HG03342 (cell line): Measurements from ENCODE around the gene CHML.
A peak's percentile ranks its signal among the peaks of the same experiment; 100 is the strongest.

Experiments
- ATAC-seq: cut with Tn5 transposase; IDR thresholded peaks from one replicate; pipeline ENCODE4 v1.9.1; 2021; ENCODE audit warnings: mild to moderate bottlenecking, moderate library complexity; ENCODE audit not compliant: unreplicated experiment

CHML gene

DNA sequence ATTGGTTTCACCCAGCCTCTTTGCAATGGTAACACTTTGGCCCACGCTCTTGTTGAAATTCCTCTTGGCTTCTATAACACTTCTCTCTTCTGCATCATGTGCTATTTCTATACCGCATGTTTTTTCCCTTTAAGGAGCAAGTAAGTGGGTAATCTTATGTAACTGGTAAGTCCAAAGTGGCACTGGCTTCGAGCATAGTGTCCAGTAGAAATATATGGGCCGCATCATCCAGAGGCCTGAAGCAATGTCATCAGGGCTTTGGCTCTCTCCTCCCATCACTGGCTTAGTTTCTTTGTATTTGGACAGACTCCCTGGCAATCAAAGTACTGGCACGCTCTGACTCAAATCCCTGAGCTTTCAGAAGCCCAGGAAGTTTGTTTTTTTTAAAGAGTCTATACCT, 17.5 kb downstream of the CHML start:
- ATAC-seq: no peak

DNA sequence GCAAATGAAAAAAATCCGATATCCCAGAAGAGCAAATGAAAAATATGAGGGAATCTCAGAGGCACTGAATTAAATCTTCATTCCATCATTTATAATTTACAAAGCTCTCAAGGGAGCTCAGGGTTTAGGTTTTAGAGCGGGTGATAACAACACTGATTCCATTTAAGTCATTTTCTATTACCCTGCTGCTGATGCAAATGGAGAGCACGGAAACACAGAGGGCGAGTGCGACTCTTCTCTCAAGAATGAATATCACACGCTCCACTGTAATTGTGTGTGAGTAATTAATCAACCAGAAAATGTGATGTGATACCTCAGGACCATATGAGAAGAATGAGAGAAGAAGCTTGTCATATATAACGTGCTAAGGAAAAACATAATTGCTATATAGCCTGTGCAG, 22.7 kb downstream of the CHML start:
- ATAC-seq: no peak

DNA sequence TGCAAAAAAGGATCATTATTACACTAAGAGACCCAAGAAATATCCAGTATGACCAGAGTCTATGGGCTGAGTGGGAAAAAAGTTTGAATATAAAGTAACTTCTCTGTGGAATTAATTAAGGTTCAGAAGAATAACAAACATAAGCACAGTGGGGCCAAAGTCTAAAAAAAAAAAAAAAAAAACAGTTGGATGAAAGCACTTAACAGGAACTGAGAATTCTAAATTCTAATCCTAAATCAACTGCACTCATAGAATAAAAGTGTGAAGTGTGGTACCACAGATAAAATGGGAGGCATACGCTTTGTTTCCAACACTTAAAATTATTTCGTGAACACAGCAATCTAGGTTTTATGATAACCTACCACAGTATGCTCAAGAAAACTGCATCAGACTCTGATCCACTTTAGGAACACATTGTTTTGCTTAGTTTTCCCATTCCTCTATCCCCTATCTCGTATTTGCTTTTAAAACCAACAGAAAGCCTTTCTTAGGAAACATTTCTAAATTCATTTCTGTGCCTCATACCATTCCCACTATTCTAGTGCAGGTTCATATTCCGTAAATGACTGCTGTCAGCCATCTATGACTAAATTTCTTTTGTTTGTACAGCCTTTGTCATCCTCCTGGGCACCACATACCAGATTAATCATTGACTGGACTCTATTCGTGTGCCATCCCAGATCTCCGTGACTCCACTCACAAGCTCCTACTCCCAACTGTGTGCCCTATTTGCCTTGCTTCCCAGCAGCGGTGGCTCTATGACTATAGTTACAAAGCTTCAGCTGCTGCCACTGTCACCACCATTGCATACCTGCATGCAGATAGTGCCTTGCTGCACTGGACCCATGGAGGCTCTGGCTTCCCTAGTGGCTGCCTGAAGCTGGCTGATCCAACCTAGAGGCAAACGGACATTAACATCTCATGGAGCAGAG, 24.9 kb downstream of the CHML start:
- no peak for ATAC-seq

GRCh38 chr1:241614572-241614971, 25.6 kb downstream of the CHML start:
- no peak for ATAC-seq

DNA sequence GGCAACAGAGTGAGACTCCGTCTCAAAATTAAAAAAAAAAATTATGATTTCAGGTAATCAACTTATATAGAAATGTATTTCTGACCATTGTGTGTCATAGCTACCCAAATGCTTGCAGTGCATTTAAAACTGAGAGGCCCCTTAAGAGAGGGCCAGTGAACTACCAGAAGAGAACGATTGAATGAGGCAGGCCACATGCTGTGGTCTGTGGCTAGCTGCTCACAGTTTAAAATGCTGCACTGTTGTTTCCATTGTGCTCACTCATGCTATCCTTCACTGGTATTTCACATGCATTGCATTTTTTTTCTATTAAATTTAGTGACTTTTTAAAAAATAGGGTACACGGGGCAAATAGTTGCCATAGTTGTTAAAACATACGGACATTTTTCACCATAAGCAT, 26.0 kb downstream of the CHML start:
- ATAC-seq: no peak

GRCh38 chr1:241612533-241613477, 27.4 kb downstream of the CHML start:
- no peak for ATAC-seq

DNA sequence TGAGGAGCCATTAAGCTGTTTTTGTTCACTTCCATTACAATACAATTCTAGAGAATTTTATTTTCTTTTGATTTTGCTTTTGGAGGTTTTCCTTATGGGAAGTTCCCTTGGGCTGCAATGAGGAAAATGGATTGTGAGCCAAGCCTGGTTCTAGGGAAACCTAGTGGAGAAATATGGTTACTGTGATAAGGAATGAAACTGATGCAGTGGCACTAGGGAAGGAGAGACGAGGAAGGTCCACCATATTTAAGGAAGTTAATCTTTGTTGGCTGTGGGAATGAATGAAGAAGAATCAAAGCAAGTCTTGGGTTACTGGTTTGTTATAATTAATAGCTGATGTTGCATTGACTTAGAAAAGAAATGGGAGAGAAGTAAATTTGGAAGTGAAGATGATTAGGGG, 28.4 kb downstream of the CHML start:
- no peak for ATAC-seq

GRCh38 chr1:241611063-241611462, 29.1 kb downstream of the CHML start:
- peak; percentile 91 for ATAC-seq

DNA sequence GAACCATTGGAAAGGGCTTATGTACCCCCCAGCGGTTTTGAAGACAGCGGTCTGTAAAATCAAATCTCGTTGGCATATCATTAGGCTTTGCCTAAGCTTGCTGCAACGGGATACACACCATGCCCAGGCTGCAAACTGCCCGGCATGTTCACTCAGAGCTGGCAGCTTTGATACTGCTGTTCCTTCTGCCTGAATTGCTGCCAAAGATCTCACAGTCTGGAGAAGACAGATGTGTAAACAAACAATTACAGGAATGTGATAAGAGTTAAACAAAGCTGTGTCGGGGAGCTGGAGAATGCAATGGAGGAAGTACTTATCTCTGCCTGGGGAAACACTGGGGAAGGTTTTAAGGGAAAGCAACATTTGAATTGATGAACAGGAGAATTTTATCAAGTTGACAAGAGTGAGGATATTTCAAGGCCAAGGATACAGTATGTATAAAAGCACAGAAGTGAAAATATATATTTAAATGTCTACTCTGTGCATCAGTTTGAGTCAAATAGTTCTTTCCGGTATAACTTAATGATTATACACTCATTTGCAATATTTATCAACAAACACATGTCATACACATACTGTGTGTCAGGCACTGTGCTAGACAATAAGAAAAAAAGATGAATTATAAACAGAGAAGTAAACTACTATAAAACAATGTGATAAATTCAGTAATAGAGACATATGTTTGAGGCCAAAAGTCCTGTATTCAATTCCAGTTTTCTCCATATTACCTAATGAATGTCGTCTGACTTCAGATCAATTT, 29.9 kb downstream of the CHML start:
- no peak for ATAC-seq

DNA sequence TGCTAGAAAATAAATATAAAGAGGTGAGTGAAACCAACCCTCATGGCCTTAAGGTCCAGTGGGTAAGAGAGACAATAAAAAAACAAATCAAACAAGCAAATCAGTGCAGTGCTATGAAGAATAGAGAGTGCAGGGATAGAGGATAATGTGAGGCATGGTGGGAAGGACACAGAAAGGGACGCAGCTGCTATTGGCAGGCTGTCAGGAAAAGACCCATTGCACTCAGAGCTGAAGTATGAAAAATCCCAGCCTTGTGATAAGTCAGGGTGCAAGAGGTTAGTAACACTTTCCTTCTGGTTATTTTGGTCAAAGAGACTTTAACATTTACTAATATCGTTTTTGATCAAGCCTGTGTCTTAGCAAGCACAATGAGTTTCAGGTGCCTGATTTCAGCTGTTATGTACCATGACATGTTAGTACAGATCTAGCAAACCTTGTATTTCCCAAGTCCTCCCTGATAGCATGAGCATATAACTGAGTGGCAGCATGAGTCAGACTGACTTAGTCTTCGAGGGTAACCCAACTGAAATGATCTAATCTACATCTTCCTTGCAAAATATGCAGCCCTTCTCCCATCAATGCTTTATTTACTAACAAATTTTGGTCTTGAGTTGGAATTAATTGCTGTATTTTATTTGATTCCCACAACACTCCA, 31.7 kb downstream of the CHML start:
- no peak for ATAC-seq

GRCh38 chr1:241607497-241607896, 32.7 kb downstream of the CHML start:
- no peak for ATAC-seq

DNA sequence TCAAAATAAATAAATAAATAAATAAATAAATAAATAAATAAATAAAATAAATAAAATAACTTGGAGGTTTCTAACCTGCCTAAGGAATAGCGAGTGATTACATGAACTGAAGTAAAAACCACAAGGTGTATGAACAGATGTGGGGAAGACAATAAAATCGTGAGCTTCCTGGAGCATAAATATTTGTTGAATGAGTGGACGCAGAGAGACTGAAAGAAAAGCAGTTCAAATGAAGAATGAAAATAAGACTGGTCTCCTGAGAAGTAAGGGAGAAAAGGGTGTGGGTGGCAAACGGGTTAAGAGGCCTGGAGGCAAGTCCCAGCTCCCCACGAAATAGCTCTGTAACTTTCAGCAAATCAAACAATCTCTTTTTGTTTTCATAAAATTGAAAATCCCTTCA, 33.6 kb downstream of the CHML start:
- ATAC-seq: no peak

DNA sequence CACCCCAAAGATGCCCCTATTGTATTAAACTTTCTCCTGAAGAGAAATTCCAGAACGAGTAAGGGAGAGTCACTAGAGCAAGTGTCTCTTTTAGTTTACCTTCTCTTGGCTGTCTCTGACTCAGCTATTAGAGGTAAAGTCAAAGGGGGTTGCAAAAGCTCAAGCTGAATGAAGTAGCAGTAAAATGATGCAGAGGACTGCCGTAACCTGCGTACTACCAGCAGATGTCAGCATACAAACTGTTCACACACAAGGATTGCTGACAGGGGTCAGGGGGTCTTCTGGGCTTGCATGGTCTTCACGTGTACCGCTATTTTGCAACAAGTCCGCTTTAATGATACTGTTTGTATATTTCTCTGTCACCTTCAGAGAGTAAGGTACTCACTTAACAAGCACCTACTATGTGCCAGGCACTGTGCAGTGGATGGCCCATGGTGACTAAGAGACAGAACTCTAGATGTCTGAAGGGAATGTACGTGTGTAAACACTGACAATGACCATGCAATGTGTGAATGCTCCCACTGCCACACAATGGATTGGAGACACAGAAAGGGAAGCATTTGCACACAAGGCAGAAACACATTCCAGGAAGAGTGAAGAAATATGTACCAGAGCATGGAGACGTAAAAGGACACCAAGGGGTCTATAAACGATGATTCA, 34.9 kb downstream of the CHML start:
- ATAC-seq: no peak

- no peak for ATAC-seq
Measured at GRCh38 chr1:241603731-241604245, 36.4 kb downstream of the CHML start.

- peak; percentile 83 for ATAC-seq
Measured at GRCh38 chr1:241600496-241600901, 39.7 kb downstream of the CHML start.

DNA sequence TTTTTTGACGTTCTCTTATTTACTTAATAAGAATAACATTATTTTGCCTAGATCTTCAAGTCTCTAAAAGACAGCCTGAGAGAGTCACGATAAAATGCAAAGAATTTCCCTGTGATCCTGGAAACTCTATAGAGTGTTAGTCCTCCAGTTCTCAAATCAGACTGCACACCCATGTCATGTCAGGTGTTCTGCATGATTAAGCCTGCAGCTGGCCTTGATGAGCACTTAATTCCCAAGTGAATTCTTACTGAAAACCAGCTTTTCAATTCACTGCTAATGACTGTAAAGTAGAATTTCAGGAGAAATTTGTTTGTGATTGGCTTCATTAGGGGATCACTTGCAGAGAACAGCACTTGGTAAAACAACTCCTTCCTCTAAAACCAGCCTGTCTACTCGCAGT, 41.9 kb downstream of the CHML start:
- ATAC-seq: no peak

DNA sequence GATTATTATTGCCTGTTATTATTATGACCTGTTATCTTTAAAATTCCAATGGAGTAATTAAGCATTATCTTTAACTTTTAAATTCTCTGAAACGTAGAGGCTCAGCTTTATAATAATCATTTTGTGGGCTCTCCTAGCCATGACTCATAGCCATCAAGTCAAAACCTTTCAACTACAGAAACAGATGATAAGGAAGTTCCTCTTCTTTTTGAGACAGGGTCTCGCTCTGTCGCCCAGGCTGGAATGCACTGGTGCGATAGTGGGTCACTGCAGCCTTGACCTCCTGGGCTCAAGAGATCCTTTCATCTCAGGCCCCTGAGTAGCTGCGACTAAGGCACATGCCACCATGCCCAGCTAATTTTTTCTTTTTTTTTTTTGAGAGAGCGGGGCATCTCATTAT, 43.5 kb downstream of the CHML start:
- no peak for ATAC-seq

- ATAC-seq: no peak
Measured at GRCh38 chr1:241593186-241593585, 47.0 kb downstream of the CHML start.

DNA sequence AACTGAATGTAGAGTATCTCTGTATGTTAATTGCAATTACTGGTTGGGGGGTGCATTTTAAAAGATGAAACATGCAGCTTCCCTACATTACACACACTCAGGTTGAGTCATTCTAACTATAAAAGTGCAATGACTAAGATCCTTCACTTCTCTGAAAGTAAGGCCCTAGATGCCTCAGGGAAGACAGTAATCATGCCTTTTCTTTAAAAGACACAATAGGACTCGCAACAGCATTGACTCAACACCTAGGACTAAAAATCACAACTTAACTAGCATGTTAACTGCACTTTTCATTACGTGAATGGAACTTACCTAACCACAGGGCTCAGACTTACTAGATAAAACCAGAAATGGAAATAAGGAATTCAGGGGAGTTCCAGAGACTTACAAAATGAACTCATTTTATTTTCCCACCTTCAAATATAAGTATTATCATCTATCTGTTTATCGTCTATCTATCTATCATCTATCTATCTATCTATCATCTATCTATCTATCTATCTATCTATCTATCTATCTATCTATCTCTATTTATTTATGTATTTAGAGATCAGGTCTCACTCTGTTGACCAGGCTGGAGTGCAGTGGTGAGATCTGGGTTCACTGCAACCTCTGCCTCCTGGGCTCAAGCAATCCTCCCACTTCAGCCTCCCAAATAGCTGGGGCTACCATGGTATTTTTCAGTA, 47.8 kb downstream of the CHML start:
- peak; percentile 75 for ATAC-seq
